Urinary bladder (tissue), 4 donors: Measurements from ENCODE around the gene PIP5K1B. TPM values are rescaled to one million over a fixed set of nuclear protein-coding genes. Genes with fewer than 3 reads are reported as not detected.

Experiments used
- DNase-seq: peaks from one replicate; pipeline ENCODE4 v3.0.0-alpha.2; 2015; ENCODE audit errors: extremely low spot score
- H3K27ac ChIP-seq: one replicate; pipeline ENCODE4 v1.5.1; 2013; ENCODE audit warnings: low read depth, mild to moderate bottlenecking, moderate library complexity
- H3K36me3 ChIP-seq: one replicate; pipeline ENCODE4 v1.6.1; 2013; ENCODE audit warnings: mild to moderate bottlenecking, moderate library complexity; ENCODE audit not compliant: insufficient read depth
- H3K4me1 ChIP-seq: one replicate; pipeline ENCODE4 v1.6.1; 2013; ENCODE audit warnings: mild to moderate bottlenecking, moderate library complexity; ENCODE audit not compliant: insufficient read depth
- H3K4me3 ChIP-seq: one replicate; pipeline ENCODE4 v1.5.1; 2013; ENCODE audit warnings: low read depth, low read length
- WGBS: extraction: QIAGEN DNeasy Blood & Tissue Kit; methylation state at CpG from one replicate; pipeline ENCODE4 v1.1.7; 2013; 5-methylcytosine and 5-hydroxymethylcytosine counted together
- polyA plus RNA-seq: library from polyadenylated mRNA; stranded (reverse); fragments of 200-250 nt; gene quantifications from one replicate; pipeline ENCODE4 v1.2.3, GENCODE V29; 2013
- total RNA-seq: library from RNA; depleted of rRNA; stranded (reverse); fragments of >200 nt; gene quantifications from one replicate; pipeline ENCODE4 v1.2.3, GENCODE V29; 2014
- donor health status: healthy with polysubstance abuse.
- donor health status: healthy.

The PIP5K1B gene
- total and polyA plus RNA-seq, 2 donors, result 3.1 to 6.4 TPM

GRCh38 chr9:68714416-68715180, 9.6 kb downstream of the PIP5K1B start:
- DNase-seq, result no peak
- Histone ChIP-seq H3K4me1 (no peaks in the 10 kb centered on the region), H3K36me3 (no peaks in the 10 kb centered on the region), H3K27ac (no peak overlapping the region), H3K4me3 (no peak overlapping the region)
- 94% methylated on average over 4 of the region's 4 CpGs for WGBS

- H3K4me1 ChIP-seq, result no peaks in the 10 kb centered on the region
- H3K4me3 ChIP-seq, result no peak overlapping the region
- no peak overlapping the region for H3K27ac ChIP-seq
- no peaks in the 10 kb centered on the region for H3K36me3 ChIP-seq
- 87% methylated on average over 2 of the region's 2 CpGs for WGBS
- DNase-seq, result no peak
These were observed 10.1 kb downstream of the PIP5K1B start for GRCh38 chr9:68715181-68715456.

DNA sequence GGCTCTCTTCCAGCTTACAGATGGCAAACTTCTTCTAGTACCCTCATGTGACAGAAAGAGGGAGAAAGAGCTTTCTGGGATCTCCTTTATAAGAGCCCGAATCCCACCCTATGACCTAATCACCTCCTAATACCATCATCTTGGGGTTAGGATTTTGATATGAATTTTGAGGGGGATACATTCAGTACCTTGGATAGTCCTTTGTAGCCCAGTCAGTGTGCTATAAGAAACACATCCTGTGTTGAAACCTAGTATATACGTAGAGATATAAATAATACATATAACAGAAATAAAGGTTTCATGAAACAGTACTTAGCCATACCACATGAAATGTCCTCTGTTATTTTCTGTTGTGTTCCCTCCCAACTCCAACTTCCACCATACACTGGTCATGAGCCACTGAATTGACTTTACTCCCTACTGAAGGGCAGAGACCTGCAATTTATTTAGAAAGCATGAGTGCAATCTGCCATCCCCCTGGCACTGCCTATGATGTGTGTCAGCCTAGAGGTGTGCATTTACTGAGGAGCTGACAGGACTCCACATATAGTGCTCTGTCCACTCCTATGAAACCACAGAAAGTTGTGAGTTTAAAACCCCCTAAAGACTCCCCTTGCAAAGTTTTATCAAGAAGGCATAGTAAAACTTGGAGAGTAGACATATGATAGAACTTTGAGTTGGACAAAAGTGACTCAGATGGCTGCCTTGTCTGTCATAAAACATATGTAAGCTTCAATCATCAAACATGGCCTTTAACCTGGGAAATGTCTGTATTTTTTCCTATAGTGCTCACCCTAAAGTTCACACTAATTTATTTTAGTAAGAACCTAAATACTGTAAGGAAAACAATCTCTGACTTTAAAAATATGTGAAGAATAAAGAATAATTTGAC, 12.8 kb downstream of the PIP5K1B start:
- no peak overlapping the region for H3K27ac ChIP-seq
- H3K36me3 ChIP-seq, result no peaks in the 10 kb centered on the region
- no peak for DNase-seq
- WGBS, result 79% methylated on average over 2 of the region's 2 CpGs
- H3K4me3 ChIP-seq, result no peak overlapping the region
- H3K4me1 ChIP-seq, result no peaks in the 10 kb centered on the region

DNA sequence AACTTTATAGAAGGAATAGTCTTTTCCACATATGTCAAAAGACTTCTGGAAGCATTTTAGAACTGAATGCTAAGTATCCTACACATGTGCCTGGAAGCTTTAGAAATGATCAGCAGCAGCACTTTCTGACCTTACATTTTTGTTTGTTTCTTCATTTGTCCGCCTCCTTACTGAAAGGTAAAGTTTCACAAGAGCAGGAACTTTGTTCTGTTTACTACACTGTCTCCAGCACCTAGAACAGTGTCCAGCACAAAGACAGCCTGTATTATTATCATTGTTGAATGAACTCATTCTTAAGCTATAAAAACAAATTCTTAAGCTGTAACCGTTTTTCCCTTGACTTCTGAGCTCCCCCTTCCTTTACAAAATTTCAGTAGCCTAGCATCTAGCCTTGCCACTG, 14.8 kb downstream of the PIP5K1B start:
- Histone ChIP-seq H3K4me1 (no peaks in the 10 kb centered on the region), H3K4me3 (no peak overlapping the region), H3K27ac (no peak overlapping the region), H3K36me3 (no peaks in the 10 kb centered on the region)
- no peak for DNase-seq
- 20% methylated on average over 2 of the region's 2 CpGs for WGBS

DNA sequence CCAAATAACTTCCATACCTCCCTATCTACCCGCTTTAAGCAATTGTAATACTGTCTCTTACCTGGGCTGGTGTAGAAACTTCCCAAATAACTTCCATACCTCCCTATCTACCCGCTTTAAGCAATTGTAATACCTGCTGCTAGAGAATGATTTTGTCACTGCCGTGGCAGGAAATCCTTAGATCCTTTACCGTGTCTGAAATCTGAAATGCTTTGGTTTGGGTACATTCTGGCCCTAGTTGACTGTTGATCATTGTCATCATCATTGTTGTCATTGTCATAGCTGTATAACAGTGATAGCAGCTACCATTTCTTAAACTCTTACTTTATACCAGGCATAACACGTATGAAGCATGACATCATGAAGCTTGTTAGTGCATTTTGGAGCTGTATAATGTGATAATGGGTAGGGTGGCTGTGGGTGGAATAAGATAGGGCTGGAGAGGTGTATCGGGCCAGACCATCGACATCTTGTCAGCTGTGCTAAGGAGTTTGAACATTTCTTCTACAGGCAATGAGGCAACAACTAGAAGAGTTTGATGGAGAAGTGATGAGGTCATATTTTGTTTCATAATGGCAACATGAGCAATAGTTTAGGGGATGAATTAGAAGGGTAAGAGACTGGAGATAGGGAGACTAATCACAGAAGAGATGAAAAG, 15.7 kb downstream of the PIP5K1B start:
- no peaks in the 10 kb centered on the region for H3K4me1 ChIP-seq
- no peak overlapping the region for H3K27ac ChIP-seq
- no peak overlapping the region for H3K4me3 ChIP-seq
- H3K36me3 ChIP-seq, result no peaks in the 10 kb centered on the region
- no peak for DNase-seq
- WGBS, result 92% methylated on average over 7 of the region's 7 CpGs

- Histone ChIP-seq H3K4me1 (no peaks in the 10 kb centered on the region), H3K27ac (no peak overlapping the region), H3K36me3 (no peaks in the 10 kb centered on the region), H3K4me3 (no peak overlapping the region)
- no peak for DNase-seq
- WGBS, result 91% methylated on average over 8 of the region's 8 CpGs
These were observed 16.8 kb downstream of the PIP5K1B start for GRCh38 chr9:68721666-68722330.

DNA sequence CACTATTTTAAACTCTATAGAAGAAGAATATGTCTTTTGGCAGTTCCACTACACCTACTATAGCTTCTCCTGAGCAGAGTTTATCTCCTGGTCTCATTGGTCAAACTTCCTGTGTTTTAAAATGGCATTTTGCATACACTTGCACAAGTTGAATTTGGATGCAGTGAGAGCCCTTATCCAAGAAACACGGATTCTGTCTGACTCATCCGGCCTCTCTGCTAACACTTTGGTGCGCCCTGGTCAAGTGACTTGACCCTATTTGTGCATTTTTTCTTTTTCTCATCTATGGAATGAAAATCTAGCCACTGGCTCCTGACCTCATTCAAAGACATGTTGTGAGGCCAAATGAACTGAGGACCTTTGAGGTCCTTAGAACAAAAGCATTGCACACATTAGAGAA, 20.0 kb downstream of the PIP5K1B start:
- no peak for DNase-seq
- Histone ChIP-seq H3K4me1 (no peaks in the 10 kb centered on the region), H3K27ac (no peak overlapping the region), H3K36me3 (no peaks in the 10 kb centered on the region), H3K4me3 (no peak overlapping the region)
- 77% methylated on average over 3 of the region's 3 CpGs for WGBS

- H3K4me3 ChIP-seq, result no peak overlapping the region
- H3K36me3 ChIP-seq, result no peaks in the 10 kb centered on the region
- 91% methylated on average over 5 of the region's 5 CpGs for WGBS
- no peaks in the 10 kb centered on the region for H3K4me1 ChIP-seq
- DNase-seq, result no peak
- H3K27ac ChIP-seq, result no peak overlapping the region
These were observed 21.4 kb downstream of the PIP5K1B start for GRCh38 chr9:68726489-68726888.

DNA sequence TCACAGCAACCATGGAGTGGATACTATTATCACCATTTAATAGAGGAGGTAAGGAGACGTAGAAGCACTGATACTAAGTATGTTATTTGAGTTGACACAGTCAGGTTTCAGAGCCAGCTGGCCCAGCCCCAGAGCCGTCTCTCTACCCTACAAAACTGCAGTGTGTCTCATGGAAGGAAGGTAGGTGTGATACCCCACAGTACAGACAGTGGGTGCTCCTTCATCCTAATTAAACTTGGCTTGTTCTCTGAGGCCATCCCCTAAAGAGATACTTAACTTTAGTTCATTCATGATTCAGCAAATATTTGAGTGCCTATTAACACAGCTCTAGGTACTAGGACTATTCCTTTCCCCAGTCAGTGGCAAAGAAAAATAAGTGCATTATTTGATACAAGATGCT, 22.6 kb downstream of the PIP5K1B start:
- no peaks in the 10 kb centered on the region for H3K4me1 ChIP-seq
- H3K4me3 ChIP-seq, result no peak overlapping the region
- 81% methylated on average over 2 of the region's 2 CpGs for WGBS
- H3K36me3 ChIP-seq, result no peaks in the 10 kb centered on the region
- no peak overlapping the region for H3K27ac ChIP-seq
- DNase-seq, result no peak

DNA sequence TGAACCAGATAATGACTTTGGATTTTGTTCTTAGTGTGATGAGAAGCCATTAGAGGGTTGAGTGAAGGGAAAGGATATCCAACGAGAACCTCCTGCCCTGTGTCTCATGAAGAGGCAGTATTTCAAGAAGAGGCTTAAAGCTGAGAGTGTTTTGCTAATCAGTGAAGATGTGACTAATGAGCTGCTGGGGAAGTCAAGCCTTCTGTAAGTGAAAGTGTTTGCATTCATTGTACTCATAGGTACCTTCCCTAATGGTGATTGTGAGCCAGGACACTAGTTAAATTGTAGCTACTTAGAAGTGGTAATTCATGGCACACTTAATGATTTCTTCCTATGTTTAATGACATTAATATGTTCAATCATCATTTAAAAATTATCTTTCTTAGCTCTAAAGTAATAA, 23.7 kb downstream of the PIP5K1B start:
- no peaks in the 10 kb centered on the region for H3K36me3 ChIP-seq
- DNase-seq, result no peak
- 73% methylated on average over 1 of the region's 1 CpG for WGBS

DNA sequence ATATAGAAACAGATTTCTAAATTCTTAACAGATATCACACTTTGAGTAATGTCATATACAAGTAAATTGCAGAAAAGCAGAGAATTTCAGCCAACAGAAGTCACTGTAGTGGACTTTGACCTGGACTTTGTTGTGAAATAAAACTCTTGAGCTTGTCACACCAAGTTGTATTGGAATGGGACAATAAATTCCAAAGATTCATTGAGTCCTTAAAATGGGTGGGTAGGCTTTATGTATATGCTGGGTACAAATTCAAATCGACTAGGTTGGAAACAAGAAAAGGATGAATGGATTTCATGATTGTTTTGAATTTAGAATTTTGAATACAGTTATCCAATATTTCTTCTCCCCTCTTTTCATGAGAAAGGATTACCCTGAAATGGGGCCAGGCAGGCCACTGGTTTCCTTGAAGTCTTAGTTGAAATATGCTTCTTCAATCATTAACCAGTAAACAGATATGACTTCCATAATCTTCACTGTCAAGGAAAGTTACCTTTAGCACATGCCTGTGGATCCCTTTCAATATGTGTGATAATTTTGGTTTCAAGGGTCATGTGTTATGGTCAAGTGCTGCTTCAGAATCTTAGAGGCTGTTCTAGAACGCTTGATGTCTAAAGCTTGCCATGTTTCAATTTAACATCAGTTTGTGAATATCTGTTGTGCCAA, 25.7 kb downstream of the PIP5K1B start:
- H3K27ac ChIP-seq, result no peak overlapping the region
- DNase-seq, result no peak
- H3K4me3 ChIP-seq, result no peak overlapping the region
- no peaks in the 10 kb centered on the region for H3K36me3 ChIP-seq
- 87% methylated on average over 2 of the region's 2 CpGs for WGBS
- no peaks in the 10 kb centered on the region for H3K4me1 ChIP-seq

More for the DNA sequence above, 23.7 kb downstream of the PIP5K1B start:
- Histone ChIP-seq H3K4me1 (no peaks in the 10 kb centered on the region), H3K27ac (no peak overlapping the region), H3K4me3 (no peak overlapping the region)

- no peak for DNase-seq
- H3K4me1 ChIP-seq, result no peaks in the 10 kb centered on the region
- H3K4me3 ChIP-seq, result no peak overlapping the region
- no peak overlapping the region for H3K27ac ChIP-seq
- H3K36me3 ChIP-seq, result no peaks in the 10 kb centered on the region
- 69% methylated on average over 5 of the region's 5 CpGs for WGBS
These were observed 26.8 kb downstream of the PIP5K1B start for GRCh38 chr9:68731857-68732256.

- no peak for DNase-seq
- H3K4me3 ChIP-seq, result no peak overlapping the region
- no peaks in the 10 kb centered on the region for H3K4me1 ChIP-seq
- H3K27ac ChIP-seq, result no peak overlapping the region
- WGBS, result 88% methylated on average over 11 of the region's 11 CpGs
- no peaks in the 10 kb centered on the region for H3K36me3 ChIP-seq
These were observed 27.5 kb downstream of the PIP5K1B start for GRCh38 chr9:68732405-68733020.
